ENCODE measurements around the gene RBFOX1.

DNA sequence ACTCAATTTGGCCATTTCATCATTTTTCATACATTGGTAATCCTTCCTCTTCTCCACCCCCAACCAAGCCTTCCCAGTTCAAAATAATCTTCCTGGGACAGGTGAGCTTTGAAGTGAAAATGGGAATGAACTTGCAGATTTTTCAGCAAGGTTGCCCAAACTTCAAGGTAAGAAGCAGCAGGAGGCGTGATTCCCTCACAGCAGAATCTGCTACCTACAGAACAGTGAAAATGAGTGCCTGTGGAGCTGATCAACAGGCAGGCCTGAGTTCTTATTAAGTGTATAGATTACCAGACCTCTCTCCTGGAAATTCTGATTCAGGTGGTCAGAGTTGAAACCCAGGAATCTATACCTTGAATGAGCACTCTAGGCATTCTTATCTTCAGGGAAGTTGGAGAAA, 356.6 kb downstream of the RBFOX1 start:
- TF ChIP-seq CTCF (IDR thresholded peaks at IDR 0.05) (no peak), POLR2AphosphoS5 (IDR thresholded peaks at IDR 0.05) (no peak), EP300 (IDR thresholded peaks at IDR 0.05) (no peak), POLR2A (IDR thresholded peaks at IDR 0.05) (no peak)
